Calu3 (cell line): ENCODE data around the gene TRAF2. TPM values are rescaled to one million over a fixed set of nuclear protein-coding genes. Genes with fewer than 3 reads are reported as not detected.

Experiments
- BruUV-seq: library from RNA; stranded (reverse); fragments of 400-500 nt; replicated peaks from 2 replicates; lab custom pipeline; 2021; lab: Mats Ljungman, UMichigan
- CTCF ChIA-PET: fragments of 300-600 bp; sonication (Branson Sonifier 250); formaldehyde crosslinking; loops from one replicate; lab custom pipeline; 2022; ENCODE audit warnings: antibody characterized with exemption; lab: Charles Lee
- DNase-seq: peaks from one replicate; pipeline ENCODE4 v3.0.0; 2022
- H3K27ac Mint-ChIP-seq: one replicate; pipeline ENCODE4 v1.8.0; 2022; ENCODE audit warnings: mixed read lengths; ENCODE audit not compliant: unreplicated experiment
- H3K27me3 Mint-ChIP-seq: one replicate; pipeline ENCODE4 v1.8.0; 2022; ENCODE audit warnings: mixed read lengths; ENCODE audit not compliant: unreplicated experiment
- H3K36me3 Mint-ChIP-seq: one replicate; pipeline ENCODE4 v1.8.0; 2022; ENCODE audit warnings: mild to moderate bottlenecking, moderate library complexity, mixed read lengths; ENCODE audit not compliant: insufficient read depth, unreplicated experiment
- H3K4me1 Mint-ChIP-seq: one replicate; pipeline ENCODE4 v1.8.0; 2022; ENCODE audit warnings: mild to moderate bottlenecking, low read depth, mixed read lengths; ENCODE audit not compliant: unreplicated experiment
- H3K4me3 Mint-ChIP-seq: one replicate; pipeline ENCODE4 v1.8.0; 2022; ENCODE audit warnings: mild to moderate bottlenecking, low read depth, moderate library complexity, mixed read lengths; ENCODE audit not compliant: unreplicated experiment
- H3K9me3 Mint-ChIP-seq: one replicate; pipeline ENCODE4 v1.8.0; 2022; ENCODE audit warnings: low read depth, mixed read lengths; ENCODE audit not compliant: unreplicated experiment
- intact Hi-C: fragments of 100-400 bp; cut with micrococcal nuclease; formaldehyde crosslinking; loops from one replicate; pipeline ENCODE4 v1.10.0; 2022; ENCODE audit not compliant: unreplicated experiment
- total RNA-seq: library from RNA; stranded (reverse); gene quantifications from 2 replicates; pipeline ENCODE4 v1.2.3, GENCODE V29; 2022
- TF ChIP-seq, protein P1 (sequence below): fragments of 200-600 bp; IDR thresholded peaks from one replicate; pipeline ENCODE4 v1.8.0; 2022; ENCODE audit warnings: antibody characterized with exemption; ENCODE audit not compliant: unreplicated experiment

The TRAF2 gene
- total RNA-seq, 1 experiment from 2014 or later, result 50.5 TPM

GRCh38 chr9:136917902-136918301 lies 31.6 kb downstream of the TRAF2 start:
- Mint-ChIP-seq H3K4me3 (no peak overlapping the region), H3K4me1 (no peaks in the 10 kb centered on the region), H3K27me3 (no peaks in the 10 kb centered on the region), H3K36me3 (peaks cover 50% of the 10 kb centered on the region), H3K27ac (no peak overlapping the region), H3K9me3 (no peaks in the 10 kb centered on the region)
- CTCF ChIA-PET, result no interaction called here
- no peak for DNase-seq
- intact Hi-C loops, result no loop called here
- no TSS peak for BruUV-seq
- TF ChIP-seq, protein P1, sequence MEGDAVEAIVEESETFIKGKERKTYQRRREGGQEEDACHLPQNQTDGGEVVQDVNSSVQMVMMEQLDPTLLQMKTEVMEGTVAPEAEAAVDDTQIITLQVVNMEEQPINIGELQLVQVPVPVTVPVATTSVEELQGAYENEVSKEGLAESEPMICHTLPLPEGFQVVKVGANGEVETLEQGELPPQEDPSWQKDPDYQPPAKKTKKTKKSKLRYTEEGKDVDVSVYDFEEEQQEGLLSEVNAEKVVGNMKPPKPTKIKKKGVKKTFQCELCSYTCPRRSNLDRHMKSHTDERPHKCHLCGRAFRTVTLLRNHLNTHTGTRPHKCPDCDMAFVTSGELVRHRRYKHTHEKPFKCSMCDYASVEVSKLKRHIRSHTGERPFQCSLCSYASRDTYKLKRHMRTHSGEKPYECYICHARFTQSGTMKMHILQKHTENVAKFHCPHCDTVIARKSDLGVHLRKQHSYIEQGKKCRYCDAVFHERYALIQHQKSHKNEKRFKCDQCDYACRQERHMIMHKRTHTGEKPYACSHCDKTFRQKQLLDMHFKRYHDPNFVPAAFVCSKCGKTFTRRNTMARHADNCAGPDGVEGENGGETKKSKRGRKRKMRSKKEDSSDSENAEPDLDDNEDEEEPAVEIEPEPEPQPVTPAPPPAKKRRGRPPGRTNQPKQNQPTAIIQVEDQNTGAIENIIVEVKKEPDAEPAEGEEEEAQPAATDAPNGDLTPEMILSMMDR, result no peak

DNA sequence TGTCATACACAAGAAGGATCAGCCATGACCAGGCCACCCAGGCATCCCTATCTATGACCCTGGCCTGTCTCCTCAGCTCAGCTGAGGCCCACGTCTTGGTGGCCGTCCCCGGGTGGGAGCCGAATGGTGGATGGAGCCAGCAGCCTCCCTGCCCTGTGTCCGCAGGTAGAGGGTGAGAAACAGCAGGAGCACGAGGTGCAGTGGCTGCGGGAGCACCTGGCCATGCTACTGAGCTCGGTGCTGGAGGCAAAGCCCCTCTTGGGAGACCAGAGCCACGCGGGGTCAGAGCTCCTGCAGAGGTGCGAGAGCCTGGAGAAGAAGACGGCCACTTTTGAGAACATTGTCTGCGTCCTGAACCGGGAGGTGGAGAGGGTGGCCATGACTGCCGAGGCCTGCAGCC lies 33.8 kb downstream of the TRAF2 start:
- no peak overlapping the region for H3K4me3 Mint-ChIP-seq
- H3K9me3 Mint-ChIP-seq, result no peaks in the 10 kb centered on the region
- DNase-seq, result no peak
- intact Hi-C loops, result no loop called here
- TF ChIP-seq, protein P1, result no peak
- no peak overlapping the region for H3K27ac Mint-ChIP-seq
- peaks cover 51% of the 10 kb centered on the region for H3K36me3 Mint-ChIP-seq
- BruUV-seq, result no TSS peak
- CTCF ChIA-PET, result no interaction called here
- no peaks in the 10 kb centered on the region for H3K4me1 Mint-ChIP-seq
- no peaks in the 10 kb centered on the region for H3K27me3 Mint-ChIP-seq

DNA sequence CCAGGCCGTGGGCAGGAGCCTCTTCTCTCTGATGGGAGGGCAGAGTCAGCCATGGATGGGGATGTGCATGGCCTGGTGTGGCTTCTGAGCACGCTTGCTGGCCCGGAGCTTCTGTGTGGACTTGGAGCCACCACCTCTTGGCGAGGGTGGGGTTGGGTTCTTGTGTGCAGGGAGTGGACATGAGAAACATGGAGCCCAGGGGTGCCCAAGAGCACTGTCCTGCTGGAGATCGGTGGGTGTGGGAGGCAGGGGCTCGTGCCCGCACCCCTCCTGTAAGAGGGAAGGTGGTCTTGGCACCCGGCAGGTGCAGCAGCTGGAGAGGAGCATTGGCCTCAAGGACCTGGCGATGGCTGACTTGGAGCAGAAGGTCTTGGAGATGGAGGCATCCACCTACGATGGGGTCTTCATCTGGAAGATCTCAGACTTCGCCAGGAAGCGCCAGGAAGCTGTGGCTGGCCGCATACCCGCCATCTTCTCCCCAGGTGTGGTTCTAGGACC lies 34.5 kb downstream of the TRAF2 start:
- intact Hi-C loops, result no loop called here
- Mint-ChIP-seq H3K36me3 (peaks cover 47% of the 10 kb centered on the region), H3K27ac (no peak overlapping the region), H3K27me3 (no peaks in the 10 kb centered on the region), H3K9me3 (no peaks in the 10 kb centered on the region), H3K4me1 (no peaks in the 10 kb centered on the region), H3K4me3 (no peak overlapping the region)
- DNase-seq, result no peak
- TF ChIP-seq, protein P1, result no peak
- CTCF ChIA-PET, result no interaction called here
- no TSS peak for BruUV-seq

- no peak overlapping the region for H3K4me3 Mint-ChIP-seq
- no peak overlapping the region for H3K27ac Mint-ChIP-seq
- CTCF ChIA-PET, result no interaction called here
- intact Hi-C loops, result no loop called here
- H3K27me3 Mint-ChIP-seq, result no peaks in the 10 kb centered on the region
- no peaks in the 10 kb centered on the region for H3K4me1 Mint-ChIP-seq
- BruUV-seq, result no TSS peak
- no peak for DNase-seq
- TF ChIP-seq, protein P1, result no peak
- H3K36me3 Mint-ChIP-seq, result peaks cover 46% of the 10 kb centered on the region
- H3K9me3 Mint-ChIP-seq, result no peaks in the 10 kb centered on the region
Observed at GRCh38 chr9:136921307-136921706, 35.0 kb downstream of the TRAF2 start.
